AG09309 (cell line): Measurements from ENCODE around the gene PLXNB1.
A peak's percentile ranks its signal among the peaks of the same experiment; 100 is the strongest.

Source experiments
- DNase-seq: peaks from one replicate; pipeline ENCODE4 v3.0.0-alpha.2; 2010; ENCODE audit warnings: low read depth
- H3K4me3 ChIP-seq: 2 replicates; pipeline ENCODE4 v1.5.1; 2011; ENCODE audit warnings: mild to moderate bottlenecking, low read depth, low read length, moderate library complexity; ENCODE audit not compliant: control insufficient read depth
- TF ChIP-seq, protein P1 (sequence below): IDR thresholded peaks from 2 replicates; pipeline ENCODE4 v1.5.1; 2011; ENCODE audit warnings: mild to moderate bottlenecking, low read depth, low read length, inconsistent platforms; ENCODE audit not compliant: insufficient read depth, control insufficient read depth; ENCODE audit errors: missing control alignments

PLXNB1 gene

DNA sequence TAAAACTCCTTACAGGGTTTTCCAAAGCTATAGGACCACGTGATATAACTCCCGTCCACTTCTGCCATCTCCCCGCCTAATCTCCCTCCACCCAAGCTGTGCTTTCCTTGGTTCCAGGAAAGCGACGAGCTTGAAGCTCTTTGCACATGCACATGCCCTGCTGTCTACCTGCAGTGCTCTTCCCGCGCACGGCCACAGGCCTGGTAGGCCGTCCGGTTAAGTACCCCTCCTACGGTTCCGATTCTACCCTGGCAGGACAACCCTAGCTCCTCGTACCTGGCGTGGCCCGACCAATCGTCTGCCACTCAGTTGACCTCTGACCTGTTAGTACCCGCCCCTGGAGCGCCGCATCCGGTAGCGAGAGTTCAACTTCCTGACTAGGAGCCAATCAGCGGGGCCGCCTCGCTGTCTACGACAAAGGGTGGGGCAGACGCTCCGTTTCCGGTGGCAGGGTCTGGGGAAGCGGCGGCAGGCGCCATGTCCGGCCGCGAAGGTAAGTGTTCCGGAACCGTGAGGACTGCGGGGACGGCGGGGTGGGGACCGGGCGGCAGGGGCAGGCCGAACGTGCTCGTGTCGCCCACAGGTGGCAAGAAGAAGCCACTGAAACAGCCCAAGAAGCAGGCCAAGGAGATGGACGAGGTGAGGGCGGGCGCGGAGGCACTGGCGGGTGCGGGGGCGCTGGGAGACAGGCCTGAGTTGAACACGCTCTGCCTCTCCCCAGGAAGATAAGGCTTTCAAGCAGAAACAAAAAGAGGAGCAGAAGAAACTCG lies 10.1 kb upstream of the PLXNB1 start, which contains the start of the genes CCDC51 and TMA7:
TSS of gene CCDC51 (minus strand) at position 300 of the 770 bp plus-strand sequence. CDS start 4,991 bp downstream, outside the sequence.
TSS of gene TMA7 (plus strand) at position 438 of the 770 bp plus-strand sequence. CDS start at position 478, 40 bp downstream.
- DNase-seq: peak; percentile 73
- TF ChIP-seq, protein P1, sequence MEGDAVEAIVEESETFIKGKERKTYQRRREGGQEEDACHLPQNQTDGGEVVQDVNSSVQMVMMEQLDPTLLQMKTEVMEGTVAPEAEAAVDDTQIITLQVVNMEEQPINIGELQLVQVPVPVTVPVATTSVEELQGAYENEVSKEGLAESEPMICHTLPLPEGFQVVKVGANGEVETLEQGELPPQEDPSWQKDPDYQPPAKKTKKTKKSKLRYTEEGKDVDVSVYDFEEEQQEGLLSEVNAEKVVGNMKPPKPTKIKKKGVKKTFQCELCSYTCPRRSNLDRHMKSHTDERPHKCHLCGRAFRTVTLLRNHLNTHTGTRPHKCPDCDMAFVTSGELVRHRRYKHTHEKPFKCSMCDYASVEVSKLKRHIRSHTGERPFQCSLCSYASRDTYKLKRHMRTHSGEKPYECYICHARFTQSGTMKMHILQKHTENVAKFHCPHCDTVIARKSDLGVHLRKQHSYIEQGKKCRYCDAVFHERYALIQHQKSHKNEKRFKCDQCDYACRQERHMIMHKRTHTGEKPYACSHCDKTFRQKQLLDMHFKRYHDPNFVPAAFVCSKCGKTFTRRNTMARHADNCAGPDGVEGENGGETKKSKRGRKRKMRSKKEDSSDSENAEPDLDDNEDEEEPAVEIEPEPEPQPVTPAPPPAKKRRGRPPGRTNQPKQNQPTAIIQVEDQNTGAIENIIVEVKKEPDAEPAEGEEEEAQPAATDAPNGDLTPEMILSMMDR: no peak
- H3K4me3 ChIP-seq: peak within 1 kb of the TSS; percentile 98

DNA sequence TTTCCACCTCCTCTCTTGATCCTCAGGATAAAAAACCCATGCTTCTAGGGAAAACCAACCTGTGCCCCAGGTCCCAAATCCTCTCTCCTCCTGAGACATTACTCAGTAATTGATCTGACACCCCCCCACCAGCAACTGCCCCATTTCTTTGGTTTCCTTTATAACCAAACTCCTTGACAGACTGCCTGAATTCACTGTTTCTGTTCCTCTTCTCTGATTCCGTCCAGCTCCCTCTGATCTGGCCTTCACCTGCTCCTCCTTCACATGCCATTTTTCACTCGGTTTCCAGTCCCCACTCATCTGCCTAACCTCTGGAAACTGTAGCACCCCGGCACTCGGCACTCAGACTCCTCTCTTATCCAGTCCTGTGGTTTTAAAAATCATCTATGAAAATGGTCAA lies 7.9 kb upstream of the PLXNB1 start:
- H3K4me3 ChIP-seq: no peak overlapping the region
- no peak for DNase-seq
- TF ChIP-seq, protein P1: no peak

DNA sequence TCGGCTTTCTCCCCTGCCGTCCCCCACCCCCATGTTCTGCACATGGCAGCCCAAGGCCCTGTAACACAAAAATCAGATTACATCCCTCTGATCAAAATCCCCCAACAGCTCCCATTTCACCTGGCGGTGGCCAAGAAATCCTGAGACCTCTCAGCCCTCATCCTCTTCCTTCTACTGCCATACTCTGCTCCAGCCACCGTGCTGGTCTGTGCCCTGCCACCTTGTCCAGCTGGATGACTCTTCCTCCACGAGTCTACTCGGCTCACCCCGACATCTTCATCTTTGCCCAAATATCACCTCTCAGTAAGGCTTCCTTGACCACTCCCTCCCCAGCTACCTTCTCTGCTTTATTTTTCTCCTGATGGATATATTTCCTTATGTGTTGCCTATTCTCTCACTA lies 7.0 kb upstream of the PLXNB1 start:
- DNase-seq: no peak
- H3K4me3 ChIP-seq: no peak overlapping the region
- TF ChIP-seq, protein P1: no peak

DNA sequence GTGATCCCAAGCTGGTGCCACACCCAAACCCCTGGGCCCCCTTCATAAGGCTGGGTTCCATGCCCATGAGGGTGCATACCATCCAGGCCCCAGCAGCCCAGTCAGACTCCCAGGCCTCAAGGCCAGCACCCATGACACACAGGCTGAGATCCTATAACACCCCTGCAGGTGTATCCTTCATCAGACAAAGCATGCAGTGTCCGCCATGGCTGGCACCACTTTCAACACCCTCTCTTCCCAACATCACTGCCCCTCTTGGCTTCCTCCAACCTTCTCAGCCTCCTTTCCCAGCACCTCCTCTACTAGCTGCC lies 6.5 kb upstream of the PLXNB1 start:
- no peak overlapping the region for H3K4me3 ChIP-seq
- TF ChIP-seq, protein P1: no peak
- DNase-seq: no peak

DNA sequence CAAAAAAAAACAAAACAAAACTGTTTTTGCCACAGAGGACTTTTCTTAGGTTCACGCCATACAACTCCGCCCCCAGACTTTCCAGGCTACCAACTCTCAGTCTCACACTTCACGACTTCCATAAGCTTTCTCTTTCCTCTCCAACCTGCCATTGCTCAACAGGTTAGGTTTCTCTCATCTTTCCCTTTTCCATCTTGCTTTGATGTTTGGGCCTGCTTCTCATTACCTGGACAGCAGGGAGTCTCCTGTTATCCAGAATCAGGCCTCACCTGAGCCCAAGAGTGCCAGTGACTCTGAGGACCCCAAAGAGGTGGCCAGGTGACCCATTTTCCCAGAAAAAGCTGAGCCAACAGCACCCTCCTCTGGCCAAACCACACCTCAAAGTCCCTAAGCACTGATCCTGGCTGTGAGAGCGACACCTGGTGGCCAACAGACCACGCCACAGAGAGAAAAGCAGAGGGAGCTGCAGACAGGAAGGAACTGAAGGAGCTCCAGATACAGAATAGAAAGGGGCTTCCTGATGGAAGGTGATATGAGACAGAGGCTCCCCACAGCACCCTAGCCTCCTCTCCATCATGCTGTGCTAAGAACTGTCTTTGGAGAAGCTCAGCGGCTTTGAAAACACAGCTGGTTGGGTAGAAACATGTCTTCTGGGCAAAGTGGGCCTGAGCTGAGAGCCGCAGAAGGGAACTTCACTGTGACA lies 6.0 kb upstream of the PLXNB1 start:
- no peak overlapping the region for H3K4me3 ChIP-seq
- peak; percentile 32 for DNase-seq

DNA sequence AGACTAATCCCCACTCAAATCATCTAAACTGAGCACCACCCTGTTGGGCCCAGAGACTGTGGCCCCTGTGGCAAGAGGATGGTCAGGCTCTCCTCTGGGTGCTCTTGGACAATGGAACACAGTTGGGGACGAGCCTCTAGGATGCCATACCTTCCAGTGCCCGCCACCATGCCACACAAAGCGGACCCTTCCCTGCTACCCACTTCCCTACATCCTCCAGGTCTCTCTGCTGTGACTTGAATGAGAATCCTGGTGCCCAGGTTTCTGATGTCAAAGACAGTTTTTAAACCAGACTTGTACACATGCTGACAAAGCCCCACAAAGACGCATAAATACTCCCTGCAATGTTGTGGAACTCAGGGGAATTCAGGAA lies 5.3 kb upstream of the PLXNB1 start:
- TF ChIP-seq, protein P1: no peak
- DNase-seq: no peak
- H3K4me3 ChIP-seq: no peak overlapping the region

More for the DNA sequence above, 6.0 kb upstream of the PLXNB1 start:
- TF ChIP-seq, protein P1: peak; percentile 100
